NK-92 treated with Interleukin-12 subunit alpha and Interleukin-12 subunit beta, amount 100 ng/mL, for 24 hours (cell line): Measurements from ENCODE around the gene HCFC1.

Experiments
- DNase-seq: peaks from one replicate; lab custom pipeline; 2025; lab: John Stamatoyannopoulos, UW

Gene HCFC1

GRCh38 chrX:153971450-153972367 is at the start of gene HCFC1:
TSS of gene HCFC1 (minus strand) at chrX:153971818. CDS start at chrX:153970840, 978 bp downstream.
- peak; percentile 90 for DNase-seq

GRCh38 chrX:154021131-154021611 is 49.6 kb upstream of the HCFC1 start:
- DNase-seq, result no peak

- DNase-seq, result no peak
These were observed 49.0 kb upstream of the HCFC1 start for GRCh38 chrX:154020536-154021115.

- peak; percentile 29 for DNase-seq
These were observed 48.3 kb upstream of the HCFC1 start, which contains the start of gene IRAK1 for GRCh38 chrX:154019633-154020528. TSS of gene IRAK1 (minus strand) at chrX:154019902. CDS start at chrX:154019812, 90 bp downstream.

GRCh38 chrX:154019061-154019621 is 47.5 kb upstream of the HCFC1 start:
- DNase-seq, result peak; percentile 12

- DNase-seq, result no peak
These were observed 47.0 kb upstream of the HCFC1 start for GRCh38 chrX:154018518-154019060.

GRCh38 chrX:154017766-154018517 is 46.3 kb upstream of the HCFC1 start:
- no peak for DNase-seq

- DNase-seq, result no peak
These were observed 44.9 kb upstream of the HCFC1 start for GRCh38 chrX:154016366-154017076.

GRCh38 chrX:154015581-154016264 is 44.1 kb upstream of the HCFC1 start:
- DNase-seq, result no peak

GRCh38 chrX:154014429-154015380 is 43.1 kb upstream of the HCFC1 start:
- no peak for DNase-seq

- DNase-seq, result no peak
These were observed 42.2 kb upstream of the HCFC1 start for GRCh38 chrX:154013614-154014360.

- no peak for DNase-seq
These were observed 41.4 kb upstream of the HCFC1 start for GRCh38 chrX:154013001-154013421.

GRCh38 chrX:154012336-154012991 is 40.8 kb upstream of the HCFC1 start:
- no peak for DNase-seq

GRCh38 chrX:154011376-154012335 is 40.0 kb upstream of the HCFC1 start:
- DNase-seq, result no peak

GRCh38 chrX:154010330-154011087 is 38.9 kb upstream of the HCFC1 start:
- DNase-seq, result no peak
